GM13976 (cell line): ENCODE data around the gene UCP1.

Experiments
- DNase-seq: peaks from one replicate; pipeline ENCODE4 v3.0.0; 2012; ENCODE audit warnings: low spot score
- in situ Hi-C: fragments of 300-500 bp; cut with MboI; formaldehyde crosslinking; loops from one replicate; pipeline ENCODE4 v1.12.0; 2022; ENCODE audit warnings: low sequenced_read_pairs, mixed read lengths, inconsistent platforms; ENCODE audit not compliant: unreplicated experiment
- TF ChIP-seq, protein P1 (sequence below): IDR thresholded peaks from 2 replicates; pipeline ENCODE4 v1.5.1; 2012; ENCODE audit warnings: borderline replicate concordance, mild to moderate bottlenecking; ENCODE audit not compliant: insufficient read depth; ENCODE audit errors: extremely low read depth, missing control alignments, control extremely low read depth

Gene UCP1

DNA sequence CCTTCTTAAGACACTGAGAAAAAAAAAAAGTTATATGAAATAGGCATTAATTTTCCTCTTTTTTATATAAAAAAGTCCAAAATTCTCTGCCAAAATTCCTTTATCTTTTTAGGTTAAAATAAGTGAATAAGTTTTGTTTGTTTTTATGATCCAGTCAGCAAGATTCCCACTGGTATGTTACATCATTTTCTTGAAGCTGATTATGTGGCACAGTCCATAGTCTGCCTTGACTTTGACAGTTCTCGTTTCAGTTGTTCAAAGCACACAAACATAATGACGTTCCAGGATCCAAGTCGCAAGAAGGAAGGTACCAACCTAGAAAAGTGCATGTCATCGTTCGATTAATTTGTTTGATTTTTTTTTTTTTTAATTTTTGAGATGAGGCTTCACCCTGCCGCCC lies 9.1 kb downstream of the UCP1 start:
- in situ Hi-C loops, result no loop called here
- DNase-seq, result no peak

DNA sequence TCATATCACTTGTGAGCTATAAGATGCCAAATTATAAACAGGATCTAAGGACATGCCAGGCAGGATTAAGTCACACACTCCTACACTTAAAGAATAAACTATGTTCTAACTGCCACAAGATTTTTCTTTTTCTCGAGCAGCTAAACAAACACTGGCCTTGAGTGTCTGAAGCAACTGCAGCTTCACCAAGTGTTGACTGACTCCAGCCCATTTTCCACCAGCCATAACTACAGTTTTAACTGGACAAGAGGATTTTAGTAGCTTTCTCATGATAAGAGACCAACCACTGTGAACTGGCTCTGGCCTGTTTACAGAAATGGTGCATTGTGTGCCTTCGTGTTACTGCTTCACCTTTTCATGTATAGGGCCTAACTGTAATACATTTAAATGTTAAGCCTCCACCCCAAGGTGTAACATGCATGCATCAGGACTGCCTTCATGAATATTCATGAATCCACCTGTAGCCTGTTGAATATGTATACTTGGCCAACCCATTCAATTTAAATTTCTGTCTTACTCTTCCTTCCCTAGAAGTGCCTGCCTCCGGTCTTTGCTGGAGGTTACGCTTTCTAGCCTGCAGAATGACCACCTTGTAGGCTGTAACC lies 10.8 kb downstream of the UCP1 start:
- DNase-seq, result no peak
- TF ChIP-seq, protein P1, sequence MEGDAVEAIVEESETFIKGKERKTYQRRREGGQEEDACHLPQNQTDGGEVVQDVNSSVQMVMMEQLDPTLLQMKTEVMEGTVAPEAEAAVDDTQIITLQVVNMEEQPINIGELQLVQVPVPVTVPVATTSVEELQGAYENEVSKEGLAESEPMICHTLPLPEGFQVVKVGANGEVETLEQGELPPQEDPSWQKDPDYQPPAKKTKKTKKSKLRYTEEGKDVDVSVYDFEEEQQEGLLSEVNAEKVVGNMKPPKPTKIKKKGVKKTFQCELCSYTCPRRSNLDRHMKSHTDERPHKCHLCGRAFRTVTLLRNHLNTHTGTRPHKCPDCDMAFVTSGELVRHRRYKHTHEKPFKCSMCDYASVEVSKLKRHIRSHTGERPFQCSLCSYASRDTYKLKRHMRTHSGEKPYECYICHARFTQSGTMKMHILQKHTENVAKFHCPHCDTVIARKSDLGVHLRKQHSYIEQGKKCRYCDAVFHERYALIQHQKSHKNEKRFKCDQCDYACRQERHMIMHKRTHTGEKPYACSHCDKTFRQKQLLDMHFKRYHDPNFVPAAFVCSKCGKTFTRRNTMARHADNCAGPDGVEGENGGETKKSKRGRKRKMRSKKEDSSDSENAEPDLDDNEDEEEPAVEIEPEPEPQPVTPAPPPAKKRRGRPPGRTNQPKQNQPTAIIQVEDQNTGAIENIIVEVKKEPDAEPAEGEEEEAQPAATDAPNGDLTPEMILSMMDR, result no peak
- in situ Hi-C loops, result no loop called here

More for the DNA sequence above, 9.1 kb downstream of the UCP1 start:
- TF ChIP-seq, protein P1, result no peak

DNA sequence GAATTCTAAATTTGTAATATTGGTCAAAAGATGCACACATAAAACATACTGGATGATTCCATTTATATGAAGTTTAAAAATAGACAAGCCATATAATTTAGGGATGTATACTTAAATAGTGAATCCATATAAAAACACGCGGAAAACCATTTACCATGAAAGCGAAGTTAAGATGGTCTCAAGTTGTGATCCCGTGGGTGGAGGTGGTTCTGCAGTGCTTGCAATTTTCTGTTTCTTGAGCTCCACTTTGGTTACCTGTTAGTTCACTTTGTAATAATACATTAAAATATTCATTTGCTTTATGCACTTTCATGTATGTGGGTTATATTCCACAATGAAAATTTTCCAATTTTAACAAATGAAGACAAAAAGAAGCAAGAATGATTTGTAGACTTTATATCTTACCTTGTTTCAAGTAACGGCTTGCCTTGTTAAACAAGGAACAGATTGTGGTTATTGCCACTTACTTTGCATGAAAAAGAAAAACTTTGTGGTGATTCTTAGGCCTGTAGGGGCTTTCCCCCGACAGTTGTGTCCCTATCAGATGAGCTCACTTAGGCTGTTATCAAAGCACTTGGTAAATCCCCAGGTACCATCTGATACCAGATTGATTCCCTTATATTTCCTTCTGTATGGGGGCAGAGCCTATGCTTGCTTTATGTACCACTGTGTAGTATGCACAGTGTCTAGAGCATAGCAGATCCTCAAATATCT lies 12.2 kb downstream of the UCP1 start:
- DNase-seq, result peak; percentile 61
- TF ChIP-seq, protein P1, result no peak
- in situ Hi-C loops, result no loop called here

DNA sequence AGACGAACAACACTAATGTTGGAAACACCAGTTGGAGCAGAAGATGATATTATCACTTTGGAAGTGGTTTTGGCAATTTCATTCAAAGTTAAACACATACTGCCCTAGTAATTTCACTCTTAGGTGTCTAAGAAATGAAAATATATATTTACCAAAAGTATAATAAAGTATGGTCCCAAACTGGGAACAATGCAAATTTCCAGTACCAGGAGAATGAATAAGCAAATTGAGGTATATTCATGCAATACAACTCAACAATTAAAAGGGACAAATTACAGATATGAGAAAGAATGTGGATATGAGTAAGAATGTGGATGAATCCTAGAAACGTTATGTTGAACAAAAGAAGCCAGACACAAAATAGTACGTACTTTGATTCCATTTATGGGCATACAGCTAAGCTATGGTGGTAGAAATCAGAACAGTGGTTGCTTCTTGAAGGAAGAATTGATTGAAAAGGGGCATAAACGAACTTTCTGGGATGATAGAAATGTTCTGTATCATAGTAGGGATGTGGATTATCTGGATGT lies 34.7 kb downstream of the UCP1 start:
- in situ Hi-C loops, result no loop called here
- no peak for DNase-seq
- TF ChIP-seq, protein P1, result no peak

DNA sequence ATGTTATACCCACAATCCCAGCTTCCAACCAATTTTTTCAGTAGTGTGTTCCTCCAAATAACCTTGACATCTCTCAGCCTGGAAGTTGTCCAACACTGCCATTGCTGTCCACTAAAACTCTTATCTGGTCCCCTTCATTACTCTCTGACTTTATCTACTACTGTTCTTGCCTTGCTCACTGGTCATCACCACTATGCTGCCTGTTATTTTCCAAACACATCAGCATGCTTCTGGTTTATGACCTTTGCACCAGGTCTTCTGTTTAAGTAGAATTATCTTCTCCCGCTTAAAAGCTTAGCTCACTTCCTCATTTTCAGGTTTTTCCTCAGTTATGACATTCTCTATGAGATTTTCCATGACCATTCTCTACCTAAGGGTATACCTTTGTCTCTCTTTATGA lies 39.3 kb downstream of the UCP1 start:
- in situ Hi-C loops, result no loop called here
- DNase-seq, result no peak
- TF ChIP-seq, protein P1, result no peak

DNA sequence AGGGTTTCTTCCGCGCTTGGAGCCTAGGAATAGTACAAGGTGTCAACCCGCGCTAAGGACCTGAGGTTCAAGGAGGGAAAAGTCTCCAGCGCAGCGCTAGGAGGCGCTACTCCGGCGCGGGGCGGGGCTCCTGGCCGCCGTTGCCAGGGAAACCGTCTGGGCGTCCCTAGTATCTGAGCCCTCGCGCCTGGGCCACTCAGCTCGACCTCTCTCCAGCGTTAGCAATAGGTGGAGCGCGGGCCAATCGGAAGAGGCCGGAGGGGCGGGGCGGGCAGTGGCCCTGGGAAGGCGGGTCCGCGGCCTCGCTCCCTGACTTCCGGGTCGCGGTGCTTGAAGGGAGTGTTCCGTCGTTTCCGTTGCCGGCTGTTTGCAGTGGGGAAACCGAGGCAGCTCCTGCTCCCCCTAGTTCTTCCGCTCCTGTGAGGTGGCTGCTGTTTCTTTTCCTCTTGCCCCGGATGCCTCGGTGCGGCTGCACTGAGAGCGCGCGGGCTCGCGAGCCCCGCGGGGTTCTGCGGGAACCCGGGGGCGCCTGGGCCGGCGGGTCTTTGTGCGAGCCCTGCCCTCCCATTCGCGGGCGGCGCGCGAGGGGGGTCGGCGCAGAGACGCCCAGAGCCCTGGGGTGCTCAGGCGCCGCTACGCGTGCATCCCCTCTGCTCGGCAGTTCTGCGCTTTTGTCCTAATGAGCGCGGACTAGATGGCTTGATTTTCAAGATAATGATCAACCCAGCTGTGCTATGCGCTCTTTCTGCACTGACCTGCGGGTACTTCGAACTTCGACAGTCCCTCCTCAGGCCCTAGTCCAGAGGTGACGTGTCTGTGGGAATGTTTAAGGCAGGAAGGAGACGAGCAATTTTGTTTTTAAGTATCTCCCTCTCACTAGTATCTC lies 44.7 kb downstream of the UCP1 start, which contains the start of gene ELMOD2:
Gene ELMOD2 (plus strand): TSS at position 312 of the 886 bp plus-strand sequence. CDS start 1,261 bp downstream, outside the sequence.
- in situ Hi-C loops, result no loop called here
- TF ChIP-seq, protein P1, result peak; percentile 89

More for the DNA sequence above, 44.7 kb downstream of the UCP1 start, which contains the start of gene ELMOD2:
- peak; percentile 99 for DNase-seq
